HCT116 (cell line): ENCODE results near the gene TNS2. TPM values are rescaled to one million over a fixed set of nuclear protein-coding genes. Genes with fewer than 3 reads are reported as not detected.
A peak's percentile ranks its signal among the peaks of the same experiment; 100 is the strongest.

Experiments
- ATAC-seq: fragments of 200-7000 bp; cut with Tn5 transposase; 2 replicates; pipeline ENCODE4 v1.9.1; 2020; ENCODE audit warnings: mild to moderate bottlenecking, moderate library complexity
- BruUV-seq: library from RNA; stranded (reverse); fragments of 400-500 nt; replicated peaks from 2 replicates; lab custom pipeline; 2021; lab: Mats Ljungman, UMichigan
- CTCF ChIA-PET: fragments of 300-600 bp; sonication (Branson Sonifier 250); formaldehyde crosslinking; loops from one replicate; lab custom pipeline; 2021; ENCODE audit warnings: antibody characterized with exemption; lab: Charles Lee
- POLR2A ChIA-PET: fragments of 300-600, 350-600 bp; sonication (Branson Sonifier 250); formaldehyde crosslinking; loops from one replicate; lab custom pipeline; 2021; ENCODE audit warnings: antibody characterized with exemption; lab: Charles Lee
- RAD21 ChIA-PET, 2 experiments: fragments of 300-600 bp; sonication (Branson Sonifier 250); formaldehyde crosslinking; loops; one replicate each; lab custom pipeline; 2023; ENCODE audit warnings: low total read pairs in 2 of 2; ENCODE audit not compliant: uncharacterized antibody in 2 of 2, unreplicated experiment in 2 of 2, low non-redundant PET in 1 of 2; lab: Charles Lee
- DNase-seq: peaks from one replicate; pipeline ENCODE4 v3.0.0-alpha.2; 2010; ENCODE audit warnings: low read depth, low spot score
- H2AFZ ChIP-seq: fragments of 200-600 bp; shearing (Covaris generic), sonication (generic); 2 replicates; pipeline ENCODE4 v1.6.1; 2017; ENCODE audit warnings: low read depth, mixed run types, mixed read lengths, antibody characterized with exemption, low read length; ENCODE audit not compliant: poor library complexity, severe bottlenecking
- H3K27ac ChIP-seq: 2 replicates; pipeline ENCODE4 v1.5.1; 2012; ENCODE audit warnings: low read depth, low read length
- H3K27me3 ChIP-seq: fragments of 200-600 bp; sonication (generic); 2 replicates; pipeline ENCODE4 v1.6.1; 2016; ENCODE audit warnings: mixed run types, low read length, mixed read lengths; ENCODE audit not compliant: insufficient read depth
- H3K36me3 ChIP-seq, 2 experiments: fragments of 200-500 bp in 1 of 2; fragments of 200-600 bp in 1 of 2; sonication (Bioruptor generic) in 1 of 2; sonication (generic) in 1 of 2; 2 replicates each; pipeline versions ENCODE4 v1.5.1 to v1.6.1; 2014 to 2016; ENCODE audit warnings: low read length in 2 of 2, inconsistent platforms in 1 of 2, mixed read lengths in 1 of 2, mixed run types in 1 of 2; ENCODE audit not compliant: insufficient read depth in 2 of 2, control insufficient read depth in 1 of 2
- H3K4me1 ChIP-seq, 2 experiments: fragments of 200-600 bp in 1 of 2; sonication (generic) in 1 of 2; 2 replicates each; pipeline versions ENCODE4 v1.5.1 to v1.6.1; 2012 to 2017; ENCODE audit warnings: low read length in 2 of 2, inconsistent platforms in 1 of 2, mild to moderate bottlenecking in 1 of 2, mixed read lengths in 1 of 2, mixed run types in 1 of 2, moderate library complexity in 1 of 2; ENCODE audit not compliant: insufficient read depth in 2 of 2, control insufficient read depth in 1 of 2
- H3K4me2 ChIP-seq: fragments of 200-600 bp; sonication (generic); 2 replicates; pipeline ENCODE4 v1.6.1; 2017; ENCODE audit warnings: mixed run types, low read length, mixed read lengths
- H3K4me3 ChIP-seq, 2 experiments: fragments of 200-600 bp in 1 of 2; sonication (generic) in 1 of 2; replicated peaks in 1 of 2; 2 replicates each; pipeline ENCODE4 v1.5.1; 2011 to 2016; ENCODE audit warnings: low read length in 2 of 2, control low read depth in 1 of 2, low read depth in 1 of 2, mild to moderate bottlenecking in 1 of 2, mixed read lengths in 1 of 2, mixed run types in 1 of 2
- H3K79me2 ChIP-seq: fragments of 200-600 bp; sonication (generic); 2 replicates; pipeline ENCODE4 v1.6.1; 2017; ENCODE audit warnings: mild to moderate bottlenecking, mixed run types, low read length, moderate library complexity, mixed read lengths; ENCODE audit not compliant: insufficient read depth
- H3K9ac ChIP-seq: fragments of 200-600 bp; sonication (generic); 2 replicates; pipeline ENCODE4 v1.6.1; 2016; ENCODE audit warnings: low read length, mixed read lengths
- H3K9me2 ChIP-seq: fragments of 200-600 bp; sonication (generic), shearing (Covaris generic); 2 replicates; pipeline ENCODE4 v1.6.1; 2017; ENCODE audit warnings: mixed run types, mild to moderate bottlenecking, moderate library complexity; ENCODE audit not compliant: insufficient read depth
- H3K9me3 ChIP-seq, 2 experiments: fragments of 200-500 bp in 1 of 2; fragments of 200-600 bp in 1 of 2; sonication (Bioruptor generic) in 1 of 2; sonication (generic) in 1 of 2; 2 replicates each; pipeline ENCODE4 v1.6.1; 2014 to 2017; ENCODE audit warnings: low read length in 2 of 2, mixed read lengths in 2 of 2, inconsistent platforms in 1 of 2, low read depth in 1 of 2, mild to moderate bottlenecking in 1 of 2, mixed run types in 1 of 2, moderate library complexity in 1 of 2; ENCODE audit not compliant: control insufficient read depth in 1 of 2, insufficient read depth in 1 of 2
- H4K20me1 ChIP-seq: fragments of 200-600 bp; sonication (generic), shearing (Covaris generic); 2 replicates; pipeline ENCODE4 v1.6.1; 2017; ENCODE audit warnings: mixed run types, mild to moderate bottlenecking, moderate library complexity; ENCODE audit not compliant: insufficient read depth
- ATF3 ChIP-seq: IDR thresholded peaks from 2 replicates; pipeline ENCODE4 v1.6.1; 2012
- CBX3 ChIP-seq: IDR thresholded peaks from 2 replicates; pipeline ENCODE4 v1.6.1; 2012; ENCODE audit warnings: low read depth
- CEBPB ChIP-seq: IDR thresholded peaks from 2 replicates; pipeline ENCODE4 v1.6.1; 2012; ENCODE audit warnings: low read depth
- CTCF ChIP-seq, 3 experiments: fragments of 200-600 bp in 1 of 3; sonication (generic) in 1 of 3; IDR thresholded peaks in 2 of 3; conservative IDR thresholded peaks in 1 of 3; 2 replicates each; pipeline ENCODE4 v1.5.1; 2012 to 2017; ENCODE audit warnings: low read depth in 2 of 3, low read length in 2 of 3, antibody characterized with exemption in 1 of 3, borderline replicate concordance in 1 of 3, control low read depth in 1 of 3, mild to moderate bottlenecking in 1 of 3, mixed read lengths in 1 of 3, mixed run types in 1 of 3, moderate library complexity in 1 of 3; ENCODE audit not compliant: insufficient read depth in 1 of 3
- EGR1 ChIP-seq: IDR thresholded peaks from 2 replicates; pipeline ENCODE4 v1.6.1; 2012; ENCODE audit warnings: low read depth
- ELF1 ChIP-seq: IDR thresholded peaks from 2 replicates; pipeline ENCODE4 v1.6.1; 2012; ENCODE audit warnings: low read depth, borderline replicate concordance
- EZH2 ChIP-seq: fragments of 200-600 bp; sonication (generic); IDR thresholded peaks from 2 replicates; pipeline ENCODE4 v1.6.1; 2017; ENCODE audit warnings: antibody characterized with exemption, mixed run types
- JUND ChIP-seq: IDR thresholded peaks from 2 replicates; pipeline ENCODE4 v1.6.1; 2012
- MAX ChIP-seq: IDR thresholded peaks from 2 replicates; pipeline ENCODE4 v1.6.1; 2012
- POLR2A ChIP-seq: IDR thresholded peaks from 2 replicates; pipeline ENCODE4 v1.7.0; 2011; ENCODE audit warnings: borderline replicate concordance; ENCODE audit not compliant: insufficient read depth, insufficient read length; ENCODE audit errors: extremely low read depth
- POLR2AphosphoS5 ChIP-seq: IDR thresholded peaks from 2 replicates; pipeline ENCODE4 v1.6.1; 2011; ENCODE audit warnings: mild to moderate bottlenecking, low read depth, low read length, moderate library complexity
- SIN3A ChIP-seq: IDR thresholded peaks from 2 replicates; pipeline ENCODE4 v1.6.1; 2012; ENCODE audit warnings: low read depth
- SP1 ChIP-seq: IDR thresholded peaks from 2 replicates; pipeline ENCODE4 v1.6.1; 2012; ENCODE audit warnings: low read depth
- SRF ChIP-seq: IDR thresholded peaks from 2 replicates; pipeline ENCODE4 v1.6.1; 2012; ENCODE audit warnings: low read depth
- TCF7L2 ChIP-seq: IDR thresholded peaks from 2 replicates; pipeline ENCODE4 v1.7.0; 2011; ENCODE audit warnings: borderline replicate concordance, inconsistent platforms; ENCODE audit not compliant: insufficient read depth, insufficient read length; ENCODE audit errors: extremely low read depth
- YY1 ChIP-seq: IDR thresholded peaks from 2 replicates; pipeline ENCODE4 v1.6.1; 2011; ENCODE audit warnings: low read length, low read depth, moderate library complexity, mild to moderate bottlenecking; ENCODE audit not compliant: insufficient replicate concordance; ENCODE audit errors: extremely low read depth
- ZFX ChIP-seq: fragments of 450-650 bp; IDR thresholded peaks from 2 replicates; pipeline ENCODE4 v1.6.1; 2017
- intact Hi-C: fragments of 100-400 bp; cut with micrococcal nuclease; formaldehyde crosslinking; loops from 2 replicates; pipeline ENCODE4 v1.10.0; 2022
- total RNA-seq: library from RNA; stranded (reverse); gene quantifications from one replicate; pipeline ENCODE4 v1.2.1, GENCODE V29; 2021; ENCODE audit not compliant: unreplicated experiment

The TNS2 gene
- total RNA-seq, 1 experiment from 2014 or later = 25.7 TPM

DNA sequence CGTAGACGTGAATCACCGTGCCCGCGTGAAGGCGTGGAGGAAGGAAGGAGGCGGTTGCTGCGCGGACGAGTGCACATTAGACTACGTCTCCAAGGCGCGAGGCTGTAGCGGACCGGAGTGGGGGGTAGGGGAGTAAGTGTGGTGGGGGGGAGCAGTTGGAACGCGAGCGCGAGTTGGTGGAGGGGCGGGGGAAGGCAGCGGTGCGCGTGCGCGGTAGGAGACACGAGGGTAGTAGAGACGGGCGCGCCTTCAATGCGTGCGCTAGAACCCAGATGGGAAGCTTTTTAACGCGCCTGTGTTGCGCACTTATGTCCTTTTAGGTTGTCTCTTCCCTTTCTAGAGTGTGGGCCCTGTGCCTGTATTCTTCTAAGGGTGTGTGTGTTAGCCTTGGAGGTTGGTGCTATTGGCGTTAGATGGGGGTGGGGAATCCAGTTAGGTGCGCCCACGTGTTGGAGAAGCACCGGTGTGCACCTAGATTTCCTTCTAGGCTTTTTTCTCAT, 43.0 kb upstream of the TNS2 start:
- H3K79me2 ChIP-seq = peaks cover 66% of the 10 kb centered on the region
- CTCF ChIA-PET = interaction anchor here (1.0 to 1.6 kb wide), 3 partner anchors 26 to 127 kb away, joined by 3 to 6 read pairs (median 4); no protein-coding TSS in a partner anchor
- peak overlapping the region; percentile 100 for H3K9ac ChIP-seq
- H3K4me2 ChIP-seq = peak overlapping the region; percentile 88
- intact Hi-C loops = loop anchor here (5.0 kb wide), 1 partner anchor 40 kb away; no protein-coding TSS in a partner anchor
- H4K20me1 ChIP-seq = peaks cover 26% of the 10 kb centered on the region; the same call in 1 of the 2 replicates
- peak; percentile 63 for ATAC-seq
- no peak for TF ChIP-seq SP1
- TF ChIP-seq TCF7L2 = no peak
- no peak for TF ChIP-seq ELF1
- TF ChIP-seq CBX3 = no peak
- peak; percentile 59 for TF ChIP-seq POLR2AphosphoS5
- 0 out of 2 replicates have a peak, but pooled peaks have one; percentile 24 for TF ChIP-seq ZFX
- no peak for TF ChIP-seq EZH2
- peak; percentile 7; the same call in 1 of the 2 replicates for TF ChIP-seq SIN3A
- peak; percentile 85 for TF ChIP-seq MAX
- no peak for TF ChIP-seq YY1
- TF ChIP-seq, all 23 proteins: peak for 4
- Histone ChIP-seq H3K27ac (peak overlapping the region; percentile 98), H3K27me3 (no peaks in the 10 kb centered on the region), H3K4me1 (peaks cover 18 to 45% of the 10 kb centered on the region in 2 experiments), H3K36me3 (peaks cover 20 to 45% of the 10 kb centered on the region in 2 experiments), H3K4me3 (peak overlapping the region; percentile 98), H2AFZ (no peak overlapping the region), H3K9me3 (no peaks in the 10 kb centered on the region), H3K9me2 (no peaks in the 10 kb centered on the region)
- DNase-seq = peak; percentile 34
- ChIA-PET POLR2A (interaction anchor here (0.8 to 2.0 kb wide), 17 partner anchors 10 to 858 kb away, joined by 3 to 15 read pairs (median 4); partner anchors contain the start of genes KRT18 and KRT8), RAD21 (no interaction called here)
- BruUV-seq = TSS peak; percentile 65

DNA sequence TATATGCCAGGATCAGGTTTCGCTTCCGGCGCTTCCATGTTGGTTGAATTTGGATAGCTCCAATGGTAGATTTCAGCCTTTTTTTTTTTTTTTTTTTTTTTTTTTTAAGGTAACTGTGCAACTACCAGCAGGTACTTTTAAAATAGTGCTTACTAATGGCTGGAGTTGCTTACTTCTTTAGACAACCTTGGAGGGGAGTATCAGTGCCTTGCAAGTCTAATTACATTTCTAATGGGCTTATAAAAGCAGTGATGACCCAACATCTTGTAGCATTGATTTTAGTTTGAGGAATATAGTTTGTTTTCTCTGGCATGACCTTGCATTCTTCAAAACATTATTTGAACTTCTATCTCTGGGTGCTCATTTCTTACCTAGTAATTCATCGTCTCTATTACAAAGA, 42.5 kb upstream of the TNS2 start:
- H3K27me3 ChIP-seq = no peaks in the 10 kb centered on the region
- ATAC-seq (no peak), DNase-seq (no peak)
- no peaks in the 10 kb centered on the region for H3K9me2 ChIP-seq
- H3K9ac ChIP-seq = peak overlapping the region; percentile 100
- BruUV-seq = no TSS peak
- POLR2A ChIA-PET = interaction anchor here (0.8 to 2.0 kb wide), 5 partner anchors 15 to 674 kb away, joined by 3 to 15 read pairs (median 4); partner anchors contain the start of gene KRT8
- peaks cover 18 to 45% of the 10 kb centered on the region in 2 experiments for H3K4me1 ChIP-seq
- RAD21 ChIA-PET = no interaction called here
- peak overlapping the region; percentile 98 for H3K4me3 ChIP-seq
- no peak overlapping the region for H2AFZ ChIP-seq
- H3K27ac ChIP-seq = peak overlapping the region; percentile 98
- peaks cover 27% of the 10 kb centered on the region; the same call in 1 of the 2 replicates for H4K20me1 ChIP-seq
- H3K9me3 ChIP-seq = no peaks in the 10 kb centered on the region
- H3K4me2 ChIP-seq = peak overlapping the region; percentile 88
- CTCF ChIA-PET = no interaction called here
- H3K79me2 ChIP-seq = peaks cover 71% of the 10 kb centered on the region
- H3K36me3 ChIP-seq = peaks cover 20 to 47% of the 10 kb centered on the region in 2 experiments
- intact Hi-C loops = loop anchor here (5.0 kb wide), 1 partner anchor 40 kb away; no protein-coding TSS in a partner anchor
- TF ChIP-seq EGR1 (no peak), ATF3 (no peak), JUND (no peak), CEBPB (no peak), SRF (no peak), POLR2A (no peak), CTCF (IDR thresholded peaks at IDR 0.05 in 2 of 3, conservative IDR thresholded peaks at IDR 0.05 in 1 of 3; ENCODE audit: borderline replicate concordance in 1 of 3, insufficient read depth in 1 of 3, low read depth in 2 of 3, low read length in 2 of 3) (no peak)
